PC-9 (cell line): Measurements from ENCODE around the gene IGIP. TPM values are rescaled to one million over a fixed set of nuclear protein-coding genes. Genes with fewer than 3 reads are reported as not detected.

Source experiments
- BruUV-seq: library from RNA; stranded (reverse); fragments of 400-500 nt; replicated peaks from 2 replicates; lab custom pipeline; 2021; lab: Mats Ljungman, UMichigan
- CTCF ChIA-PET: fragments of 300-600 bp; sonication (Branson Sonifier 250); formaldehyde crosslinking; loops from one replicate; lab custom pipeline; 2022; ENCODE audit warnings: antibody characterized with exemption; lab: Charles Lee
- POLR2A ChIA-PET: fragments of 300-600 bp; sonication (Branson Sonifier 250); formaldehyde crosslinking; loops from one replicate; lab custom pipeline; 2022; ENCODE audit warnings: antibody characterized with exemption; ENCODE audit not compliant: unreplicated experiment; lab: Charles Lee
- DNase-seq, 2 experiments: peaks; one replicate each; pipeline versions ENCODE4 v3.0.0 to v3.0.0-alpha.2; 2015 to 2022; ENCODE audit warnings: mixed read lengths in 1 of 2
- H2AFZ ChIP-seq: fragments of 200-600 bp; sonication (generic); 2 replicates; pipeline ENCODE4 v1.8.1; 2017; ENCODE audit warnings: antibody characterized with exemption
- H3F3A ChIP-seq: fragments of 200-600 bp; sonication (generic); 2 replicates; pipeline ENCODE4 v1.8.1; 2017; ENCODE audit warnings: antibody characterized with exemption, mild to moderate bottlenecking, low read depth; ENCODE audit not compliant: insufficient read depth
- H3K27ac ChIP-seq: fragments of 200-600 bp; sonication (generic); 2 replicates; pipeline ENCODE4 v1.6.1; 2016; ENCODE audit warnings: mixed run types
- H3K27me3 ChIP-seq: fragments of 200-600 bp; sonication (generic); 2 replicates; pipeline ENCODE4 v1.6.1; 2016; ENCODE audit warnings: low read depth, mixed run types; ENCODE audit not compliant: insufficient read depth
- H3K36me3 ChIP-seq: fragments of 200-600 bp; sonication (generic); 2 replicates; pipeline ENCODE4 v1.6.1; 2016; ENCODE audit warnings: low read depth, mixed run types
- H3K4me1 ChIP-seq: fragments of 200-600 bp; sonication (generic); replicated peaks from 2 replicates; pipeline ENCODE4 v1.6.1; 2016; ENCODE audit warnings: mixed run types; ENCODE audit not compliant: insufficient read depth
- H3K4me2 ChIP-seq: fragments of 200-600 bp; sonication (generic); 2 replicates; pipeline ENCODE4 v1.6.1; 2017; ENCODE audit warnings: mixed run types
- H3K4me3 ChIP-seq: fragments of 200-600 bp; sonication (generic); 2 replicates; pipeline ENCODE4 v1.6.1; 2016; ENCODE audit warnings: mixed run types
- H3K79me2 ChIP-seq: fragments of 200-600 bp; sonication (generic); 2 replicates; pipeline ENCODE4 v1.6.1; 2017; ENCODE audit warnings: low read depth, mixed run types
- H3K9me2 ChIP-seq: fragments of 200-600 bp; sonication (generic); 2 replicates; pipeline ENCODE4 v1.8.1; 2017; ENCODE audit warnings: mild to moderate bottlenecking; ENCODE audit not compliant: insufficient read depth
- H3K9me3 ChIP-seq: fragments of 200-600 bp; sonication (generic); 2 replicates; pipeline ENCODE4 v1.8.1; 2016; ENCODE audit warnings: low read depth; ENCODE audit not compliant: insufficient read depth
- H4K20me1 ChIP-seq: fragments of 200-600 bp; sonication (generic); 2 replicates; pipeline ENCODE4 v1.8.1; 2017; ENCODE audit not compliant: insufficient read depth
- EZH2 ChIP-seq: fragments of 200-600 bp; sonication (generic); IDR thresholded peaks from 2 replicates; pipeline ENCODE4 v1.8.0; 2017; ENCODE audit warnings: antibody characterized with exemption, low read depth
- intact Hi-C: fragments of 100-400 bp; cut with micrococcal nuclease; formaldehyde crosslinking; loops from one replicate; pipeline ENCODE4 v1.10.0; 2022; ENCODE audit not compliant: unreplicated experiment
- total RNA-seq: library from RNA; stranded (reverse); gene quantifications from 2 replicates; pipeline ENCODE4 v1.2.3, GENCODE V29; 2021
- TF ChIP-seq, protein P1 (sequence below): fragments of 200-600 bp; sonication (generic); conservative IDR thresholded peaks from 2 replicates; pipeline ENCODE4 v1.6.1; 2017; ENCODE audit warnings: mixed run types, antibody characterized with exemption, mild to moderate bottlenecking, moderate library complexity

Gene IGIP
- total RNA-seq, 1 experiment from 2014 or later, result 6.2 TPM

DNA sequence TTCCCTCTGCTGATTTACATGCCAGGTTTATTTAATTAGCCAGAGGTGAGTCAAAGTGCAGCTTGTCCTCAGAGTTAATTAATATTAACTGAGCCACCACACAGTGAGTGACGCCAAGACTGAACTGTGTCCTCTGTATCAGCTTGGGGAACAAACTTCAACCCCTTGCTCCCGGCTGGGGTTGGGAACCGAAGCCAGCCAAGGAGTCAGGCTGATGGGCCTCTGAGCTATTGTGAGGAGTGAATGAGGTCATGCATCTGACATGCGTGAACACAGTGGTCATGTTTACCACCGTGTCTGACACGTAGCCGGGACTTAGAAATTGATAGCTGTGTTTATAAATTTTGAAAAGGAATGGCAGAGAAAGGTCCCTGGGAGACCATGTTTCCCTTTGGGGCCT is 17.1 kb downstream of the IGIP start:
- Histone ChIP-seq H4K20me1 (no peaks in the 10 kb centered on the region; the same call in 1 of the 2 replicates), H2AFZ (no peak overlapping the region), H3K27ac (no peak overlapping the region), H3K9me3 (no peaks in the 10 kb centered on the region), H3K79me2 (no peaks in the 10 kb centered on the region), H3K4me2 (no peak overlapping the region), H3K36me3 (no peaks in the 10 kb centered on the region), H3K4me3 (no peak overlapping the region), H3K4me1 (no peaks in the 10 kb centered on the region), H3F3A (no peaks in the 10 kb centered on the region), H3K27me3 (no peaks in the 10 kb centered on the region), H3K9me2 (no peaks in the 10 kb centered on the region)
- POLR2A ChIA-PET, result no interaction called here
- intact Hi-C loops, result no loop called here
- DNase-seq, result no peak
- no TSS peak for BruUV-seq
- no peak for TF ChIP-seq EZH2
- TF ChIP-seq, protein P1, sequence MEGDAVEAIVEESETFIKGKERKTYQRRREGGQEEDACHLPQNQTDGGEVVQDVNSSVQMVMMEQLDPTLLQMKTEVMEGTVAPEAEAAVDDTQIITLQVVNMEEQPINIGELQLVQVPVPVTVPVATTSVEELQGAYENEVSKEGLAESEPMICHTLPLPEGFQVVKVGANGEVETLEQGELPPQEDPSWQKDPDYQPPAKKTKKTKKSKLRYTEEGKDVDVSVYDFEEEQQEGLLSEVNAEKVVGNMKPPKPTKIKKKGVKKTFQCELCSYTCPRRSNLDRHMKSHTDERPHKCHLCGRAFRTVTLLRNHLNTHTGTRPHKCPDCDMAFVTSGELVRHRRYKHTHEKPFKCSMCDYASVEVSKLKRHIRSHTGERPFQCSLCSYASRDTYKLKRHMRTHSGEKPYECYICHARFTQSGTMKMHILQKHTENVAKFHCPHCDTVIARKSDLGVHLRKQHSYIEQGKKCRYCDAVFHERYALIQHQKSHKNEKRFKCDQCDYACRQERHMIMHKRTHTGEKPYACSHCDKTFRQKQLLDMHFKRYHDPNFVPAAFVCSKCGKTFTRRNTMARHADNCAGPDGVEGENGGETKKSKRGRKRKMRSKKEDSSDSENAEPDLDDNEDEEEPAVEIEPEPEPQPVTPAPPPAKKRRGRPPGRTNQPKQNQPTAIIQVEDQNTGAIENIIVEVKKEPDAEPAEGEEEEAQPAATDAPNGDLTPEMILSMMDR, result no peak
- CTCF ChIA-PET, result no interaction called here

DNA sequence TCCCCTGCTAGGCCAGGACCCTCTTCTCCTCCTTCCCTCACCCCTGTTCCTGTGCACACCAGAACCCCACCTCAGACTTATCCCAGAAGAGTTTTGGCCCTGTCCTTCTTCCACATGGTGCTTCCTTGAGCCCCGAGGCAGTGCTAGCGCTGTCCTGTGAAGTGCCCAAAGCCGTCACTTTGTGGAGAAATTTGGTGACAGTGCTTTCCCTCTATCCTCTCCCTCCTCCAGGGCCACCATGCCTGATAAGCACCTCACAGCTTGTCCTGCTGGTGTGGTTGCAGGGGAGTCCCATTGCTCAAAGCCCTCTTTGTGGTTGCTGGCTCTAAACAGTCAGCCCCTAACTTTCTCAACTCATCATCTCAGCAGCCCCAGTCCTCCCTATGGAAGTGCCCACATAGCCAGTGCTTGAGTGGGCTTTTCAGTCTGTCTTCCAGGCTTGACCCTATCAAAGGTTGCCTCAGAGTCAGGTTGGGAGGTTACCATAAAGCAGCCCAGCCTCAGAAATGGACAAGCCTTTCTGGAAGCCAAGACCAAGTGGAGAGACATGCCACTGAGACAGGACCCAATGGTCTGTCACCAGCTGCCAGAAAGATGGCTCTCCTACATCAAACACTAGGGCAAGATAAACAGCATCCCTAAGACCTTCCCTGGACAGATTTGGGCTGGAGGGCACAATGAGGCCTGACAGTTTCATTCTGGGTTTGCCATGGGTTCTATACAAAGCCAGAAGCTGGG is 18.0 kb downstream of the IGIP start:
- Histone ChIP-seq H2AFZ (no peak overlapping the region), H3K27ac (no peak overlapping the region), H3K9me3 (no peaks in the 10 kb centered on the region), H4K20me1 (no peaks in the 10 kb centered on the region; the same call in 1 of the 2 replicates), H3K79me2 (no peaks in the 10 kb centered on the region), H3K4me1 (no peaks in the 10 kb centered on the region), H3K9me2 (no peaks in the 10 kb centered on the region), H3F3A (no peaks in the 10 kb centered on the region), H3K4me2 (no peak overlapping the region), H3K4me3 (no peak overlapping the region), H3K27me3 (no peaks in the 10 kb centered on the region), H3K36me3 (no peaks in the 10 kb centered on the region)
- ChIA-PET POLR2A (no interaction called here), CTCF (interaction anchor here (0.7 kb wide), 1 partner anchor 1012 kb away, joined by 7 read pairs; no protein-coding TSS in a partner anchor)
- TF ChIP-seq, protein P1, result no peak
- TF ChIP-seq EZH2, result no peak
- no TSS peak for BruUV-seq
- intact Hi-C loops, result loop anchor here (1.0 to 2.0 kb wide), 2 partner anchors 29 to 68 kb away; partner anchors contain the start of gene PURA
- DNase-seq, result no peak

DNA sequence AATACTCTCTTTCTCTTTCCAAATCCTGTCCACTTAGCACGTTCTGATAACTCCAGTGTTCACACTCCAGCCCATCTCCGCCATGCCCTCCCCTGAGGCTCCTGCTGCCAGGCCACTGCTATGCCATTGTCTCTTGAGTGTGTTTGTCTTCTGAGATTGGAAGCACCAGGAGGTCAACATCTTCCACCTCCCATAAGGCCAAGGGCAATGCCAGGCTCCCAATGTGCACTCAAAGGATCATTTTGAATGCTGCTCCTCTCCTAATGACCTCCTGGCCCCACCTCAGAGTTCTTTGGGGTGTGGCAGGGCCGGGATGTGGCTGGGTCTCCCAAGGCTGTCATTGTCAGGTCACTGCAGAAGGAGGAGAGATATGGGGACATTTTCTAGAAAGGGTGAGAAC is 19.5 kb downstream of the IGIP start:
- no peaks in the 10 kb centered on the region; the same call in 1 of the 2 replicates for H4K20me1 ChIP-seq
- H3K27ac ChIP-seq, result no peak overlapping the region
- H3F3A ChIP-seq, result no peaks in the 10 kb centered on the region
- POLR2A ChIA-PET, result no interaction called here
- H3K36me3 ChIP-seq, result no peaks in the 10 kb centered on the region
- H3K9me2 ChIP-seq, result no peaks in the 10 kb centered on the region
- H3K4me1 ChIP-seq, result no peaks in the 10 kb centered on the region
- H3K4me3 ChIP-seq, result no peak overlapping the region
- H3K27me3 ChIP-seq, result no peaks in the 10 kb centered on the region
- no peak for TF ChIP-seq EZH2
- TF ChIP-seq, protein P1, result no peak
- BruUV-seq, result no TSS peak
- no peaks in the 10 kb centered on the region for H3K9me3 ChIP-seq
- no peak overlapping the region for H3K4me2 ChIP-seq
- H3K79me2 ChIP-seq, result no peaks in the 10 kb centered on the region
- CTCF ChIA-PET, result interaction anchor here (0.6 to 1.0 kb wide), 6 partner anchors 10 to 358 kb away, joined by 3 to 7 read pairs (median 4); no protein-coding TSS in a partner anchor
- no peak for DNase-seq
- H2AFZ ChIP-seq, result no peak overlapping the region
- intact Hi-C loops, result loop anchor here (2.0 kb wide), 1 partner anchor 30 kb away; the partner anchor contains the start of gene PURA
